SK-N-SH (cell line): ENCODE data around the gene RABL6.

Experiments
- ELF1 ChIP-seq: IDR thresholded peaks from 2 replicates; pipeline ENCODE4 v1.4.0; 2012
- JUND ChIP-seq: IDR thresholded peaks from 2 replicates; pipeline ENCODE4 v1.4.0; 2012
- POLR2AphosphoS5 ChIP-seq: IDR thresholded peaks from 2 replicates; pipeline ENCODE4 v1.6.1; 2012; ENCODE audit warnings: low read depth, low read length
- SIN3A ChIP-seq: IDR thresholded peaks from 2 replicates; pipeline ENCODE4 v1.6.1; 2012; ENCODE audit warnings: low read depth, mild to moderate bottlenecking, low read length, moderate library complexity, borderline replicate concordance
- SMC3 ChIP-seq: IDR thresholded peaks from 2 replicates; pipeline ENCODE4 v1.6.1; 2012; ENCODE audit warnings: low read depth, low read length, improper control_type of control experiment
- TF ChIP-seq, protein P1 (sequence below): fragments of 200-600 bp; sonication (generic); IDR thresholded peaks from 2 replicates; pipeline ENCODE4 v1.6.1; 2017; ENCODE audit warnings: antibody characterized with exemption, mild to moderate bottlenecking, moderate library complexity
- TF ChIP-seq, protein P2 (sequence below): IDR thresholded peaks from 2 replicates; pipeline ENCODE4 v1.6.1; 2012; ENCODE audit warnings: mild to moderate bottlenecking, low read depth, low read length, moderate library complexity

DNA sequence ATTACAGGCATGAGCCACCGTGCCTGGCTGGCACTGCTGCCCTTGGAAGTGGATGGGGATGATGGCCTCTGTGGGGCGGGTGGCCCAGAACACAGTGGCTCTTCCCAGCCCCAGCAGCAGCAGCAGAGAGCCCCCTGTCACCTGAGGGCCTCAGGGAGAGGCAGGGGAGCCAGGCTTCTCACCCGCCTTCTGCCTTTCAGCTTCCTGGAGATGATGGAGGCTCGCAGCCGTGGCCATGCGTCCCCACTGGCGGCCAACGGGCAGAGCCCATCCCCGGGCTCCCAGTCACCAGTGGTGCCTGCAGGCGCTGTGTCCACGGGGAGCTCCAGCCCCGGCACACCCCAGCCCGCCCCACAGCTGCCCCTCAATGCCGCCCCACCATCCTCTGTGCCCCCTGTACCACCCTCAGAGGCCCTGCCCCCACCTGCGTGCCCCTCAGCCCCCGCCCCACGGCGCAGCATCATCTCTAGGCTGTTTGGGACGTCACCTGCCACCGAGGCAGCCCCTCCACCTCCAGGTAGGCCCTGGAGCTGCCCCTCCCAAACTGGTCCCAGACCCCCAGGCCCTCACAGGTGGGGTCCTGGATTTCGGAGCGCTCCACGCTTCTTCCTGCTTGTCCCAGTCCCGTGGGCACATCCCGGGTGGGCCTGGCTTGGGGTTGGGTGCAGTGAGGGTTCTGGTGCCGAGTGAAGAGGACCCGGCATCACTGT is 29.6 kb downstream of the RABL6 start:
- TF ChIP-seq, protein P1, sequence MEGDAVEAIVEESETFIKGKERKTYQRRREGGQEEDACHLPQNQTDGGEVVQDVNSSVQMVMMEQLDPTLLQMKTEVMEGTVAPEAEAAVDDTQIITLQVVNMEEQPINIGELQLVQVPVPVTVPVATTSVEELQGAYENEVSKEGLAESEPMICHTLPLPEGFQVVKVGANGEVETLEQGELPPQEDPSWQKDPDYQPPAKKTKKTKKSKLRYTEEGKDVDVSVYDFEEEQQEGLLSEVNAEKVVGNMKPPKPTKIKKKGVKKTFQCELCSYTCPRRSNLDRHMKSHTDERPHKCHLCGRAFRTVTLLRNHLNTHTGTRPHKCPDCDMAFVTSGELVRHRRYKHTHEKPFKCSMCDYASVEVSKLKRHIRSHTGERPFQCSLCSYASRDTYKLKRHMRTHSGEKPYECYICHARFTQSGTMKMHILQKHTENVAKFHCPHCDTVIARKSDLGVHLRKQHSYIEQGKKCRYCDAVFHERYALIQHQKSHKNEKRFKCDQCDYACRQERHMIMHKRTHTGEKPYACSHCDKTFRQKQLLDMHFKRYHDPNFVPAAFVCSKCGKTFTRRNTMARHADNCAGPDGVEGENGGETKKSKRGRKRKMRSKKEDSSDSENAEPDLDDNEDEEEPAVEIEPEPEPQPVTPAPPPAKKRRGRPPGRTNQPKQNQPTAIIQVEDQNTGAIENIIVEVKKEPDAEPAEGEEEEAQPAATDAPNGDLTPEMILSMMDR, result no peak
- TF ChIP-seq SIN3A (no peak), ELF1 (no peak), JUND (no peak), POLR2AphosphoS5 (no peak), SMC3 (no peak)
- TF ChIP-seq, protein P2, sequence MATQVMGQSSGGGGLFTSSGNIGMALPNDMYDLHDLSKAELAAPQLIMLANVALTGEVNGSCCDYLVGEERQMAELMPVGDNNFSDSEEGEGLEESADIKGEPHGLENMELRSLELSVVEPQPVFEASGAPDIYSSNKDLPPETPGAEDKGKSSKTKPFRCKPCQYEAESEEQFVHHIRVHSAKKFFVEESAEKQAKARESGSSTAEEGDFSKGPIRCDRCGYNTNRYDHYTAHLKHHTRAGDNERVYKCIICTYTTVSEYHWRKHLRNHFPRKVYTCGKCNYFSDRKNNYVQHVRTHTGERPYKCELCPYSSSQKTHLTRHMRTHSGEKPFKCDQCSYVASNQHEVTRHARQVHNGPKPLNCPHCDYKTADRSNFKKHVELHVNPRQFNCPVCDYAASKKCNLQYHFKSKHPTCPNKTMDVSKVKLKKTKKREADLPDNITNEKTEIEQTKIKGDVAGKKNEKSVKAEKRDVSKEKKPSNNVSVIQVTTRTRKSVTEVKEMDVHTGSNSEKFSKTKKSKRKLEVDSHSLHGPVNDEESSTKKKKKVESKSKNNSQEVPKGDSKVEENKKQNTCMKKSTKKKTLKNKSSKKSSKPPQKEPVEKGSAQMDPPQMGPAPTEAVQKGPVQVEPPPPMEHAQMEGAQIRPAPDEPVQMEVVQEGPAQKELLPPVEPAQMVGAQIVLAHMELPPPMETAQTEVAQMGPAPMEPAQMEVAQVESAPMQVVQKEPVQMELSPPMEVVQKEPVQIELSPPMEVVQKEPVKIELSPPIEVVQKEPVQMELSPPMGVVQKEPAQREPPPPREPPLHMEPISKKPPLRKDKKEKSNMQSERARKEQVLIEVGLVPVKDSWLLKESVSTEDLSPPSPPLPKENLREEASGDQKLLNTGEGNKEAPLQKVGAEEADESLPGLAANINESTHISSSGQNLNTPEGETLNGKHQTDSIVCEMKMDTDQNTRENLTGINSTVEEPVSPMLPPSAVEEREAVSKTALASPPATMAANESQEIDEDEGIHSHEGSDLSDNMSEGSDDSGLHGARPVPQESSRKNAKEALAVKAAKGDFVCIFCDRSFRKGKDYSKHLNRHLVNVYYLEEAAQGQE, result no peak
